Right kidney (tissue), 9 donors: Measurements from ENCODE around the gene RRP7A.
A peak's percentile ranks its signal among the peaks of the same experiment; 100 is the strongest.
"Not testable (repeated sequence)": the region's sequence is repeated elsewhere in the genome, so short reads cannot be mapped to it uniquely, and the experiment has no call there.

ENCODE experiments used
- DNase-seq: peaks from one replicate; pipeline ENCODE4 v3.0.0-alpha.2; 2016
- long read RNA-seq, 8 donors: transcript quantifications; one replicate each; lab custom pipeline, GENCODE V29; 2026

Gene RRP7A, protein sequence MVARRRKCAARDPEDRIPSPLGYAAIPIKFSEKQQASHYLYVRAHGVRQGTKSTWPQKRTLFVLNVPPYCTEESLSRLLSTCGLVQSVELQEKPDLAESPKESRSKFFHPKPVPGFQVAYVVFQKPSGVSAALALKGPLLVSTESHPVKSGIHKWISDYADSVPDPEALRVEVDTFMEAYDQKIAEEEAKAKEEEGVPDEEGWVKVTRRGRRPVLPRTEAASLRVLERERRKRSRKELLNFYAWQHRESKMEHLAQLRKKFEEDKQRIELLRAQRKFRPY
- long read RNA-seq, donor 1, transcript RRP7A-201 (7 exons, 3,801 nt) = major isoform, 31 of 31 reads
- long read RNA-seq, donor 1, partial matches to known transcripts = 0 of 31 reads
- long read RNA-seq, donor 1, other reads (novel, unspliced or antisense) = 0 of 31 reads
- long read RNA-seq, donor 2, transcript RRP7A-201 (7 exons, 3,801 nt) = major isoform, 18 of 18 reads
- long read RNA-seq, donor 2, partial matches to known transcripts = 0 of 18 reads
- long read RNA-seq, donor 2, other reads (novel, unspliced or antisense) = 0 of 18 reads
- long read RNA-seq, donor 3, transcript RRP7A-201 (7 exons, 3,801 nt) = major isoform, 9 of 9 reads
- long read RNA-seq, donor 3, partial matches to known transcripts = 0 of 9 reads
- long read RNA-seq, donor 3, other reads (novel, unspliced or antisense) = 0 of 9 reads
- long read RNA-seq, donor 4, transcript RRP7A-201 (7 exons, 3,801 nt) = major isoform, 23 of 28 reads
- long read RNA-seq, donor 4, partial matches to known transcripts = 5 of 28 reads
- long read RNA-seq, donor 4, other reads (novel, unspliced or antisense) = 0 of 28 reads
- long read RNA-seq, donor 5, transcript RRP7A-201 (7 exons, 3,801 nt) = major isoform, 18 of 18 reads
- long read RNA-seq, donor 5, partial matches to known transcripts = 0 of 18 reads
- long read RNA-seq, donor 5, other reads (novel, unspliced or antisense) = 0 of 18 reads
- long read RNA-seq, donor 6, transcript RRP7A-201 (7 exons, 3,801 nt) = major isoform, 31 of 31 reads
- long read RNA-seq, donor 6, partial matches to known transcripts = 0 of 31 reads
- long read RNA-seq, donor 6, other reads (novel, unspliced or antisense) = 0 of 31 reads
- long read RNA-seq, donor 7, transcript RRP7A-201 (7 exons, 3,801 nt) = major isoform, 54 of 59 reads
- long read RNA-seq, donor 7, partial matches to known transcripts = 0 of 59 reads
- long read RNA-seq, donor 7, other reads (novel, unspliced or antisense) = 5 of 59 reads
- long read RNA-seq, donor 8, transcript RRP7A-201 (7 exons, 3,801 nt) = major isoform, 22 of 22 reads
- long read RNA-seq, donor 8, partial matches to known transcripts = 0 of 22 reads
- long read RNA-seq, donor 8, other reads (novel, unspliced or antisense) = 0 of 22 reads

DNA sequence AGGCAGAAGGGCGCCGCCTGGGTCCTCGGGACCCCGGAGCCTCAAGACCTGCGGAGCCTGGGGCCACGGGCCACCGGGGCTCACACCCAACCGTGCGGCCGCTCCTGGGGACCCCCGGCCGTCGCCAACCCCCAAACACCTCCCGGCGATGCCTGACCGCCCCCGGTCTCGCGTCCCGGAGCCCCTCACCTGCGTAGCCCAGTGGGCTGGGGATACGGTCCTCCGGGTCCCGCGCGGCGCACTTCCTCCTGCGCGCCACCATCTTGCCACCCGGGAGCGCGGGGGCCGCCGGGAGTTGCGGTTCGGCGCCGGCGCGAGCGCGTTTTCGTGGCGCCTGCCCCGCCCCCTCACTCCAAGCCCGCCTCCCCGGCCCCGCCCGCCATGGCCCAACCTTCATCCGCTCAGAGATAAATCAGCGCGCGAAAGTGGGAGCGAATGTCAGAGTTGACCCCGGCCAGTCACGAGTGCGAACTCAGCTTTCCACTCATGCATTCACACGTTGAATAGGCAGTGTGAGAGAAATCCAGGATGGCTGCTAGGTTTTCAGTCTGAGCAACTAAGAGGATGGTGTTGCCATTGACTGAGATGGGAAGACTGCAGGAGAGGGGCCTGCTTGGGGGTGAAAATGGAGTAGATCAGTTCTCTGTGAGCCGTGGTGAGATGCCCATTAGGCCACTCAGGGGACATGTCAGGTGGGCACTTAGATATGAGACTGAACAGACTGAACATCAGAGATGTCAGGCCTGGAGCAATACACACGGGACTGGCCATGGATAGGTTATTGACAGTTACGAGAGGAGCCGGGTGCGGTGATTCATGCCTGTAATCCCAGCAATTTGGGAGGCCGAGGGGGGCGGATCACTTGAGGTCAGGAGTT is at the start of gene RRP7A:
Gene RRP7A, minus strand, starts transcription at position 272 of the 877 bp plus-strand sequence. Its CDS starts 10 bp downstream, at position 262.
- DNase-seq = peak; percentile 83

DNA sequence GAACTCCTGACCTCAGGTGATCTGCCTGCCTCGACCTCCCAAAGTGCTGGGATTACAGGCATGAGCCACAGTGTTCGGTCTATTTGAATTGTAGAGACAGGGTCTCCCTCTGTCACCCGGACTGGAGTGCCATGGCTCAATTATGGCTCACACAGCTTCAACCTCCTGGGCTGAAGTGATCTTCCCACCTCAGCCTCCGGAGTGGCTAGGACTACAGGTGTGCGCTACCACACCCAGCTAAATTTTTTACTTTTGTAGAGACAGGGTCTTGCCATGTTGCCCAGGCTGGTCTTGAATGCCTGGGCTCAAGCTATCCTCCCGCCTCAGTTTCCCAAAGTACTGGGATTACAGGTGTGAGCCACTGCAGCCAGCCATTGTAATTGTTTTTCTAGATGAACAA is 48.4 kb upstream of the RRP7A start:
- DNase-seq = not testable (repeated sequence)

DNA sequence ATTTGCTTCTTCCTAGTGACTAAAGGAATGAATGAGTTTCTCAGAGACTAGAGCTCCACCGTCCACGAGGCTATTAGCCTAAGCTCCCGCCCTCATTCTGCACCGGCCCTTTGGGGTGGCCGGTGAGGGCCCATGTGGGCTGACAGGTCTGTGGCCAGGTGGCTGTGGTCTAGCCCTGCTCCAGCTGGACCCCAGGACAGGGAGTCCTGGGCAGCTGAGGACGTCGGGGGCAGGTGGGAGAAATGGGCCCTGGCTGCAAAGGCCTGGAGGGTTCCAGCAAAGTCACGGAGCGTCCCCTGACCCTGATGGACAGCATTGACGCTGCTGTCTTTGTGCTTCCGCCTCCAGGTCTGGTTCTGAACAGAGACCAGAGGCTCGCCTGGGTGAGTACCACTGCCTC is 46.4 kb upstream of the RRP7A start:
- DNase-seq = no peak

DNA sequence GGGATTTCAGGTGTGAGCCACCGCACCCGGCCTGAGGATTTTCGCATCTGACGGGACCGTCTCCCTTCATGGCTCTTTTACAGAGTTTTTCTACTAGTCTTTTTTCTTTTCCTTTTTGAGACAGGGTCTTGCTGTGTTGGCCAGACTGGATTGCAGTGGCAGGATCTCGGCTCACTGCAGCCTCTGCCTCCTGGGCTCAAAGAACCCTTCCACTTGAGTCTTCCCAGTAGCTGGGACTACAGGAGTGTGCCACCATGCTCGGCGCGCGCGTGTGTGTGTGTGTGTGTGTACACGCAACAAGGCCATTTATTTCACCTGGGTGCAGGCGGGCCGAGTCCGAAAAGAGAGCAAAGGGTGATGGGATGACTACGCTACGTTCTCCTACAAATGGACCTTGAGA is 45.1 kb upstream of the RRP7A start:
- DNase-seq = no peak

DNA sequence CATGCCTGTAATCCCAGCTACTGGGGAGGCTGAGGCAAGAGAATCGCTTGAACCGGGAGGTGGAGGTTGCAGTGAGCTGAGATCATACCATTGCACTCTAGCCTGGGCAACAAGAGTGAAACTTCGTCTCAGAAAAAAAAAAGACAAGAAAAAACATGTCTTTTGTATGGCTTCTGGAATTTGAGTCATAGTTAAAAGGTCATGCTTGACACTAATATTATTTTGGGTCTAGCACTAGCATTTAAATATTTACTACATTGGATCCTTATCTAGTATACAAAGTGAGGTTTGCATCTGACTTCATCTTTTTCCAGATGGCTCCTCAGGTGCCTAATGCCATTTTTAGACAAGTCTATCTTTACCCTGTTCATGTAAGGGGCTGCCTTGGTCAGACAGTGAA is 44.3 kb upstream of the RRP7A start:
- DNase-seq = not testable (repeated sequence)

DNA sequence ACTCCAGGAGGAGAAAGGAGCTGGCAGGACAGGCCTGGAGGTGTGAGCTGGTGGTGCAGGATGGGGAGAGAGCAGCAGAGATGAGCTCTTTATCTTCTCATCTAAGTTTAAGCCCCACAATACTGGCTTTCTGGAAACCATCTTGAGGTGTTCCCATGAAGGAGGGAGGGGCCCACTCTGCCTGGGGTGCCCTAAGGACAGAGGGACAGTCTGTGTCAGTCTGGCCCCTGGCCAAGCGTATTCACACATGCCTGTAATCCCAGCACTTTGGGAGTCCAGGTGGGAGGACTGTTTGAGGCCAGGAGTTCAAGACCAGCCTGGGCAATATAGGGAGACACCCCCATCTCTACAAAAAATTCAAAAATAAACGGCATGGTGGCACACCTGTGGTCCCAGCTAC is 43.1 kb upstream of the RRP7A start:
- no peak for DNase-seq

DNA sequence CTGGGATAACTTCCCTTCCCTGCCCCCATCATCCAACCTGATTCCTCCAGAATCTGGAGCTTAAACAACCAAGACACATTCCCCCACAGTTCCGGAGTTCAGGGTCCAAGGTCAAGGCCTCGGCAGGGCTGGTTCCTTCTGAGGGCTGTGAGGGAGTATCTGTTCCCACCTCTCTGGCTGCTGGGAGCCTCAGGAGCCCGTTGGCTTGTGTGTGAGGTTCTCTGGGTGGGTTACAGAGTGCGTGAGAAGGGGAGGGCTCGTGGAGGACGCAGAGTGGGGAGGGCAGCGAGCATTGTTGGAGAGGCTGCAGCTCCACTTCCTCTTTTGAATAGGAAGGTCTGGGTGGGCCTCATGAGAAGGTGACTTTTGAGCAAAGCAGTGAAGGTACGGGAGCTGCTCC is 42.7 kb upstream of the RRP7A start:
- no peak for DNase-seq

DNA sequence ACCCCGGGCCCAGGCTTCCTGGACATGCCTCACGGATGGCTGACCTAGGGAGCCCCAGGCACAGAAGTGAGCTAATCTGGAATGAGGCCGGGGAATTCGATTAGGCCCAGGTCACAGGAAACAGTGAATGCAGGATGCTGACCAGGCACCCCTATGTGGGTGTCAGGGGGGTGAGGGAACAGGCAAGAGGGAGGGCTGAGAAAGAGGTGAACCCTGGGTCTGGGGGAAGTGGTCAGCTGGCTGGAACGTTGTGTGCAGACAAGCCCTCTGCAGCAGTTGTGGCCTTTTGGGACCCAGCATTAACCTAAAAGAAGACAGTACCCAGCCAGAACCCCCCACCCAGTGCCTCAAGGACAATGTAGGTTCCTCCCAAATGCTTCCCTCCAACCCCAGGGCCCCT is 42.3 kb upstream of the RRP7A start:
- no peak for DNase-seq

DNA sequence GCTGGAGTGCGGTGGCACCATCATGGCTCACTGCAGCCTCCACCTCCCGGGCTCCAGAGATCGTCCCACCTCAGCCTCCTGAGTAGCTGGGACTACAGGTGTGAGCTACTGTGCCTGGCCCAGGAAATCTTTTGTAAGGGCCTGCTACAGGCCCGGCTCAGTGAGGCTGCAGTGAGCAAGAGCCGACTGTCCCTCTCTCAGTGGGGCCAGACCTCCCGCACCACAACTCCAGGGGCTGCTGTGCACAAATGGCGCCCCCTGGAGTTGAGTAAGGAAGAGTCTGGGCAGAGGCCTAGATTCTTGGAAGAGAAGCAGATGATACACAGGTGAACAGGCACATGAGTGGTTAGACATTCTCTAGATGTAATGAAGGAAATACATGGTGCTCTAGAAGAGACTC is 41.2 kb upstream of the RRP7A start:
- no peak for DNase-seq

DNA sequence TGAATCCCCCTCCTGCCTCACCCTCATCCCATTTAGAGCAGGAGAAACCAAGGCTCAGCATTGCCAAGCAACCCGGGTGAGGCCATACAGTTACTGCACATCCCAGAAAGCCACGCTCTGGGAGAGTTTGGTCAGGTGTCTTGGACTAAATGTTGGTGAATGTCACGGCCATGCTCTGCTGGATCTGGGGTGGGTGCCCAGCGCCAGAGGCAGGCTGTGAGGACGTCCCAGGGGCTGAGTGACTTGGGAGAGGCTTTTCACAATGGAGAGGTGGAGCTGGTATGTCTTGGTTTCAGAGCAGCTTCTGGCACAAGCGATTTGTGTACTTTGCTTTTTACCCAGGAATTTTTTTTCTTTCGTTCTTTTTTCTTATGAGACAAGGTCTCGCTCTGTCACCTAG is 40.8 kb upstream of the RRP7A start:
- no peak for DNase-seq

DNA sequence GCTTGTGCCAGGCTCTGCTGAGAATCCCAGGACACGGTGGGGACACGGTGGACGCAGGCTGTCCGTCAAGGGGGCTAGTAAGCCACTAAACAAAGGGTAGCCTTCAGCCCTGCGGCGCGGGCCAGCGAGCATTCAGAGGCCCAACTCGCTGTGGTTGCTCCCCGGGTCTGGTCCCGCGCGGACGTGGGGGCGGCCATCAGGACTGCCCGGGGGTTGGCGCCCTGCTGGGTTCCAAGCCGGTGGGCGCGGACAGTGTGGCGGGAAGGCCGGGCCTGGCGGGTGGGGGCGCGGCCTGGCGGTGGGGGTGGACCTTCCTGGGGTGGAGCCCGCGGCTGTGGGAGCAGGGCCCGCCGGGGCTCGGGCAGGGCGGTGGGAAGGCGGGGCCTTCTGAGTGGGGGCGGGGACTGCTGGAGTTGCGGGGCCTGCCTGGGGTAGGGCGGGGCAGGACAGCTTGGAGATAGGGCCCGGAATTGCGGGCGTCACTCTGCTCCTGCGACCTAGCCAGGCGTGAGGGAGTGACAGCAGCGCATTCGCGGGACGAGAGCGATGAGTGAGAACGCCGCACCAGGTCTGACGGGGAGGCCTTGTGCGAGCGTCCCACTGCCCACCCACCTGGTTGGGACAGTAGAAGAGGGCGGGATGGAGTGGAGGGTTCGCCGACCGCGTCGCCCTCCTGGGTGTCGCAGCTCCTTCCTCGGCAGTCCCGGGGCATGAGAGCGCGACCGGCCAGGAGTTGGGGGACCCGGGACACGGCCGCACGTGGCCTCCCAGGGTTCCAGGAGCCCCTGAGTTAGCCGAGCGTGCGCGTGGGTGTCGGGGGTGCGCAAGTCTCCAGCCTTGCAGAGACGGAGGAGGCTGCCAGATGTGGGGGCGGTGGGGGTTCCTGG is 34.1 kb upstream of the RRP7A start, which contains the start of gene SERHL2:
Gene SERHL2, plus strand, starts transcription at position 482 of the 887 bp plus-strand sequence. Its CDS starts 65 bp downstream, at position 547.
- peak; percentile 82 for DNase-seq

DNA sequence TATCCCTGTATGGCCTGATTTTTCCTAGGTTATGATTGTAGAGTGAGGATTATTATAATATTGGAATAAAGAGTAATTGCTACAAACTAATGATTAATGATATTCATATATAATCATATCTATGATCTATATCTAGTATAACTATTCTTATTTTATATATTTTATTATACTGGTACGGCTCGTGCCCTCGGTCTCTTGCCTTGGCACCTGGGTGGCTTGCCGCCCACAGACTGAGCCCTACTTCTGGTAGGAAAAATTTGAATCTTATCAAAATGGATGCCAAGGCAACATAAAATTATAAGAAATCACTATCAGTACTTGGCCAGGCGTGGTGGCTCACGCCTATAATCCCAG is 32.7 kb upstream of the RRP7A start:
- not testable (repeated sequence) for DNase-seq

DNA sequence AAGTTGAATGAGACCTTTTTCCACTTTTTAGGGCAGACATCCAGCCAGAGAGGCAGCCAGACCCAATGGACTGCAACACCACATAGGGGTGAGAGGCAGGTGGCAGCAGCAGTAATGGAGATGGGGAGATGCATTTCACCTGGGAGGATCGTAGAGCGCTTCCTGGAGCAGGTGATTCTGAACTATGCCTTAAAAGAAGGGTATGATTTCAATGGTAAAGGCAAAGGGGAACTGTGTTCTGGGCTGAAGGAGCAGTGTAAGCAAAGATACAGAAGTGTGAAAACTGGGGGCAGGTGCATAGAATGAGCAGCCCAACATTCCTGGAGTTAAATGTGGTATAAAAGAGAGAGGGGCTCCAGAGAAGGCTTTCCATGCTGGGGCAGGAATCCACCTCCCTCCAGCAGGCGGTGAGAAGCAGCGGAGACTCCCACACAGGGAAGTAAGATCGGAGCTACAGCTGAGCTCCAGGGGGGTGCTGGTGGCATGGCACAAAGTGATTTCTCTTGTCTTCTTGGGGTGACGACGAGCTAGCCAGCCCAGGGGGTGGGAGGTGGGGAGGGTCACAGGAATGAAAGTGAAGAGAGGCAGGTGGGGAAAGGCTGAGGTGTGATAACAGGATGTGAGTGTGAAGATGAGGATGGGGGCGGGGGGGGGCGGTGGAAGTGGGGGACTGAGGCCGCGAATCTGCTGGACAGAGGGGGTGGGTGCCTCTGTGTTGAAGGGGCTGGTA is 29.9 kb upstream of the RRP7A start:
- DNase-seq = no peak

DNA sequence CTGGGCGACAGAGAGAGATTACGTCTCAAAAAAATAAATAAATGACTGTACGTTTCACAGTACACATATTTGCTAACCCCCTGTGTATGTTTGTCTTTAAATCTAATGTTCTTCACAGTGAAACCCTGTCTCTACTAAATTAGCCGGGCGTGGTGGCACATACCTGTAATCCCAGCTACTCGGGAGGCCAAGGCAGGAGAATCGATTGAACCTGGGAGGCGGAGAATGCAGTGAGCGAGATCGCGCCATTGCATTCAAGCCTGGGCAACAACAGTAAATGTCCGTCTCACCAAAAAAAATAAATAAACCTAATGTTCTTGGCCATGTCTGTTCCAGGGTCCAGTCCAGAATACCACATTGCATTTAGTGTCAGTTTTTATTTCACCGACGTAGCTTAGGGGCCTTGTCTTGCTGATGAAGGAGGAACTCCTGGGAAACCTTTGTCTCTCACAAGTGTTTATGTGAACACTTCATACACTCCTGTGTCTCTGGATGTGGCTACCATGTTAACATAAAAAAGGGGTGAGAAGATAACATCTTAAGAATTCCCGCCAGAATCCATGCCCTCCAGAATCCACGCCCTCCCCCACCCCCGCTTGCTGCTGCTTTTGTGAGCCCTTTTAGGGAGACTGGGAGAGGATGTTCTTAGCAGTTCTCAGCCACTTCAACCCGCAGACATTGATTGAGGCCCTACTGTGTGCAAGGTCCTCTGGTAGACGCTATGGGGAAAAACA is 29.2 kb upstream of the RRP7A start:
- no peak for DNase-seq

DNA sequence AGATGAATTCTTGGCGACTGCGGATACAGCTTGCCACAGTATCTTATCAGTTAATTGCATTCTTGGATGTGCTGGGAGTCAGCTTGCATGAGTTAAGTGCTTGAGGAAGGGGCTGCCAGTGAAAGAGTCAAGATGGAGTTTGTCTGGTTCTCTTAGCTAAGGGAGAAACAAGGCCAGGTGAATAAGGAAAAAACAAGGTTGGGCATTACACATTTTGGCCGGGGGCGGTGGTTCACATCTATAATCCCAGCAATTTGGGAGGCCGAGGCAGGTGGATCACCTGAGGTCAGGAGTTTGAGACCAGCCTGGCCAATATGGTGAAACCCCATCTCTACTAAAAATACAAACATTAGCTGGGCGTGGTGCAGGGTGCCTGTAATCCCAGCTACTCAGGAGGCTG is 28.5 kb upstream of the RRP7A start:
- not testable (repeated sequence) for DNase-seq

DNA sequence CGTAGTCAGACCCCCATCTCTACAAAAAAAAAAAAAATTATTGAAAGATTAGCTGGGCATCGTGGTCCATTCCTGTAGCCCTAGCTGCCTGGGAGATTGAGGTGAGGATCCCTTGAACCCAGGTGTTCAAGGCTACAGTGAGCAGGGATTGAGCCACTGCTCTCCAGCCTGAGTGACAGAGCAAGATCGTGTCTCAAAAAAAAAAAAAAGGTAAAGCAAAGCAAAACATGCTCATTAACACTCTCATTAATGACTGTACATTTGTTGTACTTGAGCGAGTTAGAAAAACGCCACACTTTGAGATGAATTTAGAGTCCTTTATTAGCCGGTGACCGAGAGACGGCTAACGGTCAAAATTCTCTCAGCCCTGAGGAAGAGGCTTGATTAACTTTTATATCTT is 28.0 kb upstream of the RRP7A start:
- DNase-seq = no peak

DNA sequence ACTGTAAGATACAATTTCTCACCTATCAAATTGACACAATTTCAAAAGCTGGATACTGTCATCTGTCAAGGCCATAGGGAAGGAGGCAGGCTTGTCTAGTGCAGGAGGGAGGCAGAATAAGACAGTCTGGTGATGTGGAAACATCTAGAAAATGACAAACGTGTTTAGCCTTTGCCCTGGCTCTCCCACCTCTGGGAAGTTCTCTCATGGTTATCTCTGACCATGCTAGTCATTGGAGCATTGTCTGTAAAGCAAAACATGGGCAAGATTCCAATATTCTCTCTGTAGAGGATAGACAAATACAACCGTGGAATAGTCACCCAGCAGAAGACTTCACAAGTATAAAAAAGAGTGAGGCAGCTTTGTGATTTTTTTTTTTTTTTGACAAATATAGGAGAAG is 25.1 kb upstream of the RRP7A start:
- no peak for DNase-seq

DNA sequence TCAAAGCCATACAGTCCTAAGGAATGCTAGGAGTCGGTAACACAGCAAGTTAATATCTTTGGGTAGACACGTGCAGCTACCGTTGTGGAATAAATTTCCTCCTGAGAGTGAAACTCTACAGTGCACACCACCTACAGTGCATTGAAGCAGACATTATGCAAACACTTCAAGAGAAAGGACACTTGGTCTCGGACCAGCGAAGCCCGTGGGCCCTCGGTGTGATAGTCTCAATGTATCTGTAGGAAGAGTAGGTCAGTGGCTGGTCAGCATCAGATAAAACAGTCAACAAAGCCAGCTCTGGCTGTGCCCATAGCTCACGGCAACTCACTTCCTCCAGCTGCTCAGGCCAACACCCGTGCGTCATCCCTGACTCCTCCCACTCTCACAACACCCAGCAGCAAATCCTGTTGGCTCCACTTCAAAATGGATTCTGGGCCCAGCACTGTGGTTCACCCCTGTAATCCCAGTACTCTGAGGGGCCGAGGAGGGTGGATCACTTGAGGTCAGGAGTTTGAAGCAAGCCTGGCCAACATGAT is 19.7 kb upstream of the RRP7A start:
- not testable (repeated sequence) for DNase-seq
